HUES48 (cell line): Measurements from ENCODE around the gene STPG1.
A peak's percentile ranks its signal among the peaks of the same experiment; 100 is the strongest.
"Not testable (repeated sequence)": the region's sequence is repeated elsewhere in the genome, so short reads cannot be mapped to it uniquely, and the experiment has no call there.

Source experiments
- H3K27ac ChIP-seq: one replicate; pipeline ENCODE4 v1.7.0; 2013; ENCODE audit warnings: low read depth, low read length, inconsistent platforms
- H3K27me3 ChIP-seq: 2 replicates; pipeline ENCODE4 v1.6.1; 2013; ENCODE audit warnings: mild to moderate bottlenecking, low read length; ENCODE audit not compliant: control insufficient read depth, insufficient read depth
- H3K36me3 ChIP-seq: 2 replicates; pipeline ENCODE4 v1.6.1; 2013; ENCODE audit warnings: low read length; ENCODE audit not compliant: control insufficient read depth, insufficient read depth
- H3K4me1 ChIP-seq: 2 replicates; pipeline ENCODE4 v1.6.1; 2013; ENCODE audit warnings: mild to moderate bottlenecking, low read length; ENCODE audit not compliant: control insufficient read depth, insufficient read depth
- H3K4me3 ChIP-seq: 2 replicates; pipeline ENCODE4 v1.5.1; 2013; ENCODE audit warnings: mild to moderate bottlenecking, low read depth, low read length
- H3K9ac ChIP-seq: 2 replicates; pipeline ENCODE4 v1.6.1; 2013; ENCODE audit warnings: mild to moderate bottlenecking, low read depth, low read length, moderate library complexity
- H3K9me3 ChIP-seq: 2 replicates; pipeline ENCODE4 v1.6.1; 2013; ENCODE audit warnings: low read length; ENCODE audit not compliant: control insufficient read depth, insufficient read depth

Gene STPG1

DNA sequence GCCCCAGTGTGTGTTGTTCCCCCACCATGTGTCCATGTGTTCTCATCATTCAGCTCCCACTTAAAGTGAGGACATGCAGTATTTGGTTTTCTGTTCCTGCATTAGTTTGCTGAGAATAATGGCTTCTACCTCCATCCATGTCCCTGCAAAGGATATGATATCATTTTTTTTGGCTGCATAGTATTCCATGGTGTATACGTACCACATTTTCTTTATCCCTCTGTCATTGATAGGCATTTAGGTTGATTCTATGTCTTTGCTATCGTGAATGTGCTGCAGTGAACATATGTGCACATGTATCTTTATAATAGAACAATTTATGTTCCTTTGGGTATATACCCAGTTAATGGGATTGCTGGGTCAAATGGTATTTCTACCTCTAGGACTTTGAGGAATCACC, 32.9 kb upstream of the STPG1 start:
- not testable (repeated sequence) for H3K4me3 ChIP-seq, H3K36me3 ChIP-seq, H3K9ac ChIP-seq, H3K9me3 ChIP-seq, H3K27me3 ChIP-seq, H3K4me1 ChIP-seq, H3K27ac ChIP-seq

DNA sequence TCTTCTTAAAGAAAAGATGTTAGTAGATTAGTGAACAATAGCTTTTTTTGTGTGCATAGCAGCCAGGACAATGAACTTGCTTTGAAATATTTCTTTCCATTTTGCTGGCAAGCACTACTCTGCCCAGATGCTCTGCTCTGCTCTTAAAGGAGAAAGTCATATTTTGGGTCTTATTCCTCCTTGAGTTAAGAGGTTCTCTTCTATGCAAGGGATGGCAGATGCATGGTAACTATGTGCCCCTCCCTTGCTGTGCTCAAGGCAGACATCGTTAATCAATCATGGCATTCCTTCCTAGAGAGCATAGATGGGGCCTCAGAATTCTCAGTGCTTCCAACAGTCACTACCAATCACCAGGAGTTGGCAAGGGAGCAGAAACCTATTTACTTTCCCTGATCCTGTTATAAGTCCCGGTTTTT, 29.7 kb upstream of the STPG1 start:
- H3K9me3 ChIP-seq: no peaks in the 10 kb centered on the region
- H3K27me3 ChIP-seq: no peaks in the 10 kb centered on the region
- no peaks in the 10 kb centered on the region for H3K36me3 ChIP-seq
- no peak overlapping the region for H3K9ac ChIP-seq
- H3K27ac ChIP-seq: no peak overlapping the region
- H3K4me3 ChIP-seq: no peak overlapping the region
- H3K4me1 ChIP-seq: peaks cover 7% of the 10 kb centered on the region; the same call in 1 of the 2 replicates

DNA sequence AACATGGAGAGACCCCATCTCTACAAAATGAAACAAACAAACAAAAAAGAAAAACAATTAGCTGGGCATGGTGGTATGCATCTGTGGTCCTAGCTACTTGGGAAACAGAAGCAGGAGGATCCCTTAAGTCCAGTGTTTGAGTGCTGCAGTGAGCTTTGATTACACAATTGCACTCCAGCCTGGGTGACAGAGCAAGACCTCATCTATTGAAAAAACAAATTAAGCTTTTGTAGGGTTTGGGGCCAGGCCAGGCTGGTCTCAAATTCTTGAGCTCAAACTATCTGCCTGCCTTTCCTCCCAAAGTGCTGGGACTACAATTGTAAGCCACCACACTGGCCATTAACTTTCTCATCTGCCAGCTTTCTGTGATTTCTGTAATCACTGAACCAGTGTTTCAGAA, 29.2 kb upstream of the STPG1 start:
- H3K9me3 ChIP-seq: no peaks in the 10 kb centered on the region
- H3K36me3 ChIP-seq: no peaks in the 10 kb centered on the region
- no peak overlapping the region for H3K9ac ChIP-seq
- H3K27me3 ChIP-seq: no peaks in the 10 kb centered on the region
- H3K27ac ChIP-seq: no peak overlapping the region
- no peak overlapping the region for H3K4me3 ChIP-seq
- H3K4me1 ChIP-seq: peaks cover 9% of the 10 kb centered on the region; the same call in 1 of the 2 replicates

GRCh38 chr1:24441996-24442668, 28.6 kb upstream of the STPG1 start:
- no peak overlapping the region for H3K27ac ChIP-seq

GRCh38 chr1:24441480-24441879, 27.9 kb upstream of the STPG1 start:
- Histone ChIP-seq H3K4me3 (no peak overlapping the region), H3K9me3 (no peaks in the 10 kb centered on the region), H3K27me3 (no peaks in the 10 kb centered on the region), H3K4me1 (peaks cover 9% of the 10 kb centered on the region; the same call in 1 of the 2 replicates), H3K27ac (no peak overlapping the region), H3K36me3 (no peaks in the 10 kb centered on the region), H3K9ac (no peak overlapping the region)

More at GRCh38 chr1:24441996-24442668, 28.6 kb upstream of the STPG1 start:
- peaks cover 9% of the 10 kb centered on the region; the same call in 1 of the 2 replicates for H3K4me1 ChIP-seq
- no peaks in the 10 kb centered on the region for H3K36me3 ChIP-seq
- H3K9me3 ChIP-seq: no peaks in the 10 kb centered on the region
- no peaks in the 10 kb centered on the region for H3K27me3 ChIP-seq
- no peak overlapping the region for H3K9ac ChIP-seq
- no peak overlapping the region for H3K4me3 ChIP-seq

GRCh38 chr1:24440436-24440835, 26.9 kb upstream of the STPG1 start:
- Histone ChIP-seq H3K27ac (no peak overlapping the region), H3K9me3 (no peaks in the 10 kb centered on the region), H3K4me1 (peaks cover 9% of the 10 kb centered on the region; the same call in 1 of the 2 replicates), H3K4me3 (no peak overlapping the region), H3K9ac (no peak overlapping the region), H3K36me3 (no peaks in the 10 kb centered on the region), H3K27me3 (no peaks in the 10 kb centered on the region)

- Histone ChIP-seq H3K4me3 (no peak overlapping the region), H3K9me3 (no peaks in the 10 kb centered on the region), H3K4me1 (peaks cover 9% of the 10 kb centered on the region; the same call in 1 of the 2 replicates), H3K9ac (no peak overlapping the region), H3K27me3 (no peaks in the 10 kb centered on the region), H3K27ac (peak overlapping the region; percentile 8), H3K36me3 (no peaks in the 10 kb centered on the region)
Measured at GRCh38 chr1:24438423-24438901, 24.9 kb upstream of the STPG1 start.

- H3K27ac ChIP-seq: peak overlapping the region; percentile 8
- no peaks in the 10 kb centered on the region for H3K27me3 ChIP-seq
Measured at GRCh38 chr1:24437631-24438396, 24.2 kb upstream of the STPG1 start.

DNA sequence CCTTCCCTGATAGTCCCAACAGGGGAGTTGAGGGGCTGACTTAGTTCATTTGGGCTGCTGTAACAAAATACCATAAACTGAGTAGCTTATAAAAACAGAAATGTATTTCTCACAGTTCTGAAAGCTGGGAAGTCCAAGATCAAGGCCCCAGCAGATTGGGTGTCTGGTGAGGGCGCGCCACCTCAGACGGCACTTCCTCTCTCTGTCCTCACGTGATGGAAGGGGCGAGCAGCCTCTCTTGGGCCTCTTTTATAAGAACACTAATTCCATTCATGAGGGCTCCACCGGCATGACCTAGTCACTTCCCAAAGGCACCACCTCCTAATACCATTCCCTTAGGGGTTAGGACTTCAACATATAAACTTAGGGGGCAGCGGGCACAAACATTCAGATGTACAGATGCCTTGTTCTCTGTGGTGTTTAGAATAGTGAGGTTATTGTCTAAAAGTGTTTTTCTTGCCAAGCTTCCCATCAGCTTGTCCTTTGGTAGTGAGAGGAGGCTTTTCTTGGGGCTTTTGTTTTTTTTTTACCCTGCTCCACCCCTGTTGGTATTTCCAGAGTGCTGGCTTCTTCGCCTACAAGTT, 22.3 kb upstream of the STPG1 start:
- no peaks in the 10 kb centered on the region for H3K36me3 ChIP-seq
- no peaks in the 10 kb centered on the region for H3K9me3 ChIP-seq
- no peak overlapping the region for H3K4me3 ChIP-seq
- H3K27ac ChIP-seq: no peak overlapping the region
- H3K27me3 ChIP-seq: no peaks in the 10 kb centered on the region
- peaks cover 9% of the 10 kb centered on the region; the same call in 1 of the 2 replicates for H3K4me1 ChIP-seq
- H3K9ac ChIP-seq: no peak overlapping the region

More at GRCh38 chr1:24437631-24438396, 24.2 kb upstream of the STPG1 start:
- no peaks in the 10 kb centered on the region for H3K9me3 ChIP-seq
- H3K9ac ChIP-seq: no peak overlapping the region
- H3K36me3 ChIP-seq: no peaks in the 10 kb centered on the region
- H3K4me1 ChIP-seq: peaks cover 9% of the 10 kb centered on the region; the same call in 1 of the 2 replicates
- H3K4me3 ChIP-seq: no peak overlapping the region

- Histone ChIP-seq H3K4me3 (no peak overlapping the region), H3K4me1 (no peaks in the 10 kb centered on the region), H3K9ac (no peak overlapping the region), H3K27ac (no peak overlapping the region), H3K9me3 (no peaks in the 10 kb centered on the region), H3K36me3 (no peaks in the 10 kb centered on the region; the same call in 1 of the 2 replicates), H3K27me3 (no peaks in the 10 kb centered on the region)
Measured at GRCh38 chr1:24427545-24427862, 13.9 kb upstream of the STPG1 start.
